ENCODE results near the gene GDF11. TPM values are rescaled to one million over a fixed set of nuclear protein-coding genes. Genes with fewer than 3 reads are reported as not detected.

Gene GDF11
- total RNA-seq, 6 experiments from 2014 or later = 15.8 to 25.9 (median 16.9) TPM

DNA sequence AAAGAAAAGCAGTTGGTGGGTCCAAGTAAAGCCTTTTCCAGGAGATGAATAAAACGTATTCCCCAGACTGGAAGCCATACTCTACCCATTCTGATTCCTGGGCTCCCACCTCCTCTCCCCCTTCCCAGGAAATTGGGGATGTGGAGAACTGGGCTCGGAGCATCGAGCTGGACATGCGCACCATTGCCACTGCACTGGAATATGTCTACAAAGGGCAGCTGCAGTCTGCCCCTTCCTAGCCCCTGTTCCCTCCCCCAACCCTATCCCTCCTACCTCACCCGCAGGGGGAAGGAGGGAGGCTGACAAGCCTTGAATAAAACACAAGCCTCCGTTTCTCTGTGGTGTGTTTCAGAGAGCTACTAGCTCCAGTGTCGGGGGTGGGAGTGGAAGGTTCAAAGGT lies 23.6 kb upstream of the GDF11 start:
- TF ChIP-seq, protein P1, sequence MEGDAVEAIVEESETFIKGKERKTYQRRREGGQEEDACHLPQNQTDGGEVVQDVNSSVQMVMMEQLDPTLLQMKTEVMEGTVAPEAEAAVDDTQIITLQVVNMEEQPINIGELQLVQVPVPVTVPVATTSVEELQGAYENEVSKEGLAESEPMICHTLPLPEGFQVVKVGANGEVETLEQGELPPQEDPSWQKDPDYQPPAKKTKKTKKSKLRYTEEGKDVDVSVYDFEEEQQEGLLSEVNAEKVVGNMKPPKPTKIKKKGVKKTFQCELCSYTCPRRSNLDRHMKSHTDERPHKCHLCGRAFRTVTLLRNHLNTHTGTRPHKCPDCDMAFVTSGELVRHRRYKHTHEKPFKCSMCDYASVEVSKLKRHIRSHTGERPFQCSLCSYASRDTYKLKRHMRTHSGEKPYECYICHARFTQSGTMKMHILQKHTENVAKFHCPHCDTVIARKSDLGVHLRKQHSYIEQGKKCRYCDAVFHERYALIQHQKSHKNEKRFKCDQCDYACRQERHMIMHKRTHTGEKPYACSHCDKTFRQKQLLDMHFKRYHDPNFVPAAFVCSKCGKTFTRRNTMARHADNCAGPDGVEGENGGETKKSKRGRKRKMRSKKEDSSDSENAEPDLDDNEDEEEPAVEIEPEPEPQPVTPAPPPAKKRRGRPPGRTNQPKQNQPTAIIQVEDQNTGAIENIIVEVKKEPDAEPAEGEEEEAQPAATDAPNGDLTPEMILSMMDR (IDR thresholded peaks at IDR 0.05) = no peak
- Mint-ChIP-seq H3K36me3 (ENCODE audit: low read depth) (peaks cover 11% of the 10 kb centered on the region), H3K4me3 (peak overlapping the region; percentile 60), H3K4me1 (ENCODE audit: low read depth) (peaks cover 80% of the 10 kb centered on the region), H3K27ac (peak overlapping the region; percentile 90), H3K27me3 (ENCODE audit: insufficient read depth) (peaks cover 21% of the 10 kb centered on the region), H3K9me3 (no peaks in the 10 kb centered on the region)
- no peak for DNase-seq

DNA sequence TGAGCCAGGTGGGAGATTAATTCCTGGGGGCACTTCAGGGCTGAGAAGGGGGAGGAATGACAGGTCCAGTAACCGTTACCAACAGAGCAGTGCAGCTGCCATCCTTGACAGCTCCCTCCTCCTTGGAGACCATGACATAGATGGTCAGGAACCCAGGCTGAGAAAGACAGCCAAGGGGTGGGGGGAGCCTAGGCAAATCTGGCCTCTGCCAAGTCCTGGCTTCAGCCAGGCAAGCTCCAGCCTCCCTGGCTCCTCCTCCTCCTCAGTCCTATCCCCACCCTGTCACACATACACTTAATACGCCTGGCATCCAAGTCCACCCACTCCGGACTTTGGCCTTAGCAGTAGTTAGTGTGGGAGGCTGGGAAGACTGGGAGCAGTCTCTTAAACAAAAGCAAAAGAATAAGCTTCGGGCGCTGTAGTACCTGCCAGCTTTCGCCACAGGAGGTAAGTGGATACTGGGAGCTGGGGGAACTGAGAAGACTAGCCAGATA lies 22.8 kb upstream of the GDF11 start, which contains the start of gene RDH5:
RDH5 (plus strand) TSS at position 323 of the 494 bp plus-strand sequence. CDS start 792 bp downstream, outside the sequence.
- peaks cover 21% of the 10 kb centered on the region for H3K27me3 Mint-ChIP-seq (ENCODE audit: insufficient read depth)
- H3K4me3 Mint-ChIP-seq = peak within 1 kb of the TSS; percentile 60
- peak within 1 kb of the TSS; percentile 90 for H3K27ac Mint-ChIP-seq
- no peaks in the 10 kb centered on the region for H3K9me3 Mint-ChIP-seq
- H3K4me1 Mint-ChIP-seq (ENCODE audit: low read depth) = peaks cover 87% of the 10 kb centered on the region
- H3K36me3 Mint-ChIP-seq (ENCODE audit: low read depth) = peaks cover 18% of the 10 kb centered on the region
- TF ChIP-seq, protein P1 (IDR thresholded peaks at IDR 0.05) = no peak
- peak; percentile 72 for DNase-seq

DNA sequence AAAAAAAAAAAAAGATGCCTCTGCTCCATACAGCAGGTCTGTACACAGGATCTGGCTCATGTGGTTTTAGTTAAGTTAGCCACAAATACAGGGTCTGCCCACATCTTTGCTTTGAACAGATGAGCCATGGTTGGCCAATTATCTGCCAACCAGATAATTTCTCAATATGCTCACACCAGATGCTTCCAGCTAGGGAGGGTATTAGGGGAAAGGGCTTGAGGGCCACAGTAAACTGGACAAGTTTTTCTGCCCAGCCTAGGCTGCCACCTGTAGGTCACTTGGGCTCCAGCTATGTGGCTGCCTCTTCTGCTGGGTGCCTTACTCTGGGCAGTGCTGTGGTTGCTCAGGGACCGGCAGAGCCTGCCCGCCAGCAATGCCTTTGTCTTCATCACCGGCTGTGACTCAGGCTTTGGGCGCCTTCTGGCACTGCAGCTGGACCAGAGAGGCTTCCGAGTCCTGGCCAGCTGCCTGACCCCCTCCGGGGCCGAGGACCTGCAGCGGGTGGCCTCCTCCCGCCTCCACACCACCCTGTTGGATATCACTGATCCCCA lies 22.0 kb upstream of the GDF11 start:
- TF ChIP-seq, protein P1 (IDR thresholded peaks at IDR 0.05) = peak; percentile 80
- Mint-ChIP-seq H3K9me3 (no peaks in the 10 kb centered on the region), H3K4me1 (ENCODE audit: low read depth) (peaks cover 88% of the 10 kb centered on the region), H3K27me3 (ENCODE audit: insufficient read depth) (peaks cover 18% of the 10 kb centered on the region), H3K36me3 (ENCODE audit: low read depth) (peaks cover 27% of the 10 kb centered on the region), H3K4me3 (peak overlapping the region; percentile 60), H3K27ac (peak overlapping the region; percentile 90)
- DNase-seq = peak; percentile 98

DNA sequence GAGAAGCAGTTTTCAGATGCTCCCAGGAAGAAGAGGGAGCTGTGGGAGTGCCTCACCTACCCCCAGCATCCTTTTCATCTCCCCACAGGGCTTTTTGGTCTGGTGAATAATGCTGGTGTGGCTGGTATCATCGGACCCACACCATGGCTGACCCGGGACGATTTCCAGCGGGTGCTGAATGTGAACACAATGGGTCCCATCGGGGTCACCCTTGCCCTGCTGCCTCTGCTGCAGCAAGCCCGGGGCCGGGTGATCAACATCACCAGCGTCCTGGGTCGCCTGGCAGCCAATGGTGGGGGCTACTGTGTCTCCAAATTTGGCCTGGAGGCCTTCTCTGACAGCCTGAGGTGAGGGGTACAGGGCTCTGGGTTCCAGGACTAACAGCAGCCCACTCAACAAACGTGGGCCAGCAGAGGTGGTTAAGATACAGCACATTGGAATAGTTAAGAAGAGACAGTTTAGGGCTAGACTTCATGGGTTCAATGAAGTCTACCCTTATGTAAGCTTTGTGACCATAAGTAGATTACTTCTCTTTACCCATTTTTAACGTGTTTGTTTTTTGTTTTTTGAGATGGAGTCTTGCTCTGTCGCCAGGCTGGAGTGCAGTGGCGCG lies 21.2 kb upstream of the GDF11 start:
- Mint-ChIP-seq H3K36me3 (ENCODE audit: low read depth) (peaks cover 32% of the 10 kb centered on the region), H3K27ac (peak overlapping the region; percentile 90), H3K9me3 (no peaks in the 10 kb centered on the region), H3K4me1 (ENCODE audit: low read depth) (peaks cover 91% of the 10 kb centered on the region), H3K4me3 (peak overlapping the region; percentile 60; the same call in 1 of the 2 replicates), H3K27me3 (ENCODE audit: insufficient read depth) (peaks cover 13% of the 10 kb centered on the region)
- TF ChIP-seq, protein P1 (IDR thresholded peaks at IDR 0.05) = no peak
- DNase-seq = no peak

DNA sequence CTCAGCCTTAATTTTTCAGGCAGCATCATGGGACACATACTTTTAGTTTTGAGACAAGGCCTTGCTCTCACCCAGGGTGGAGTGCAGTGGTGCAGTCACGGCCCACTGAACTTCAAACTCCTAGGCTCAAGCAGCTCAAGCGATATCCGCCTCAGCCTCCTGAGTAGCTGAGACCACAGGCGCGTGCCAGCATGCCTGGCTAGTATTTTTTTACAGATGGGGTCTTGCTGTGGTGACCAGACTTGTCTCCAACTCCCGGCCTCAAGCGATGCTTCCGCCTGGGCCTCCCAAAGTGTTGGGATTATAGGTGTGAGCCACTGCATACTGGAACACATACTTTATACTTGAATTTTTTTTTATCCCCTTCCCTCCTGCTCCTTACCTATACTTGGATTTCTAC lies 20.0 kb upstream of the GDF11 start:
- H3K4me1 Mint-ChIP-seq (ENCODE audit: low read depth) = peaks cover 88% of the 10 kb centered on the region
- peaks cover 15% of the 10 kb centered on the region for H3K27me3 Mint-ChIP-seq (ENCODE audit: insufficient read depth)
- TF ChIP-seq, protein P1 (IDR thresholded peaks at IDR 0.05) = no peak
- H3K4me3 Mint-ChIP-seq = no peak overlapping the region
- no peak for DNase-seq
- no peaks in the 10 kb centered on the region for H3K9me3 Mint-ChIP-seq
- peaks cover 43% of the 10 kb centered on the region for H3K36me3 Mint-ChIP-seq (ENCODE audit: low read depth)
- peak overlapping the region; percentile 67; the same call in 1 of the 2 replicates for H3K27ac Mint-ChIP-seq

All from HFFc6 (cell line).